Mesodermal cell (in vitro differentiated cells): Measurements from ENCODE around the gene CLEC4C.

Source experiments
- H3K27ac ChIP-seq: 2 replicates; pipeline ENCODE4 v1.7.0; 2013; ENCODE audit warnings: mild to moderate bottlenecking, low read depth, low read length, moderate library complexity; ENCODE audit not compliant: severe bottlenecking
- H3K36me3 ChIP-seq: 2 replicates; pipeline ENCODE4 v1.7.1; 2013; ENCODE audit warnings: mild to moderate bottlenecking, low read length, moderate library complexity; ENCODE audit not compliant: control insufficient read depth, insufficient read depth
- H3K4me1 ChIP-seq: one replicate; pipeline ENCODE4 v1.7.1; 2013; ENCODE audit warnings: mild to moderate bottlenecking, low read length; ENCODE audit not compliant: insufficient read depth, control insufficient read depth, poor library complexity, severe bottlenecking
- H3K4me3 ChIP-seq: 2 replicates; pipeline ENCODE4 v1.7.0; 2013; ENCODE audit warnings: low read length, control low read depth, mild to moderate bottlenecking; ENCODE audit not compliant: insufficient read depth, poor library complexity, severe bottlenecking; ENCODE audit errors: extremely low read depth
- H3K9me3 ChIP-seq: 2 replicates; pipeline ENCODE4 v1.7.1; 2013; ENCODE audit warnings: mild to moderate bottlenecking, low read length, moderate library complexity; ENCODE audit not compliant: control insufficient read depth
- WGBS, 2 experiments: methylation state at CpG; one replicate each; pipeline ENCODE4 v1.1.5; 2013; ENCODE audit warnings: missing lambda C conversion rate in 2 of 2; ENCODE audit not compliant: insufficient coverage in 2 of 2; 5-methylcytosine and 5-hydroxymethylcytosine counted together

The CLEC4C gene

DNA sequence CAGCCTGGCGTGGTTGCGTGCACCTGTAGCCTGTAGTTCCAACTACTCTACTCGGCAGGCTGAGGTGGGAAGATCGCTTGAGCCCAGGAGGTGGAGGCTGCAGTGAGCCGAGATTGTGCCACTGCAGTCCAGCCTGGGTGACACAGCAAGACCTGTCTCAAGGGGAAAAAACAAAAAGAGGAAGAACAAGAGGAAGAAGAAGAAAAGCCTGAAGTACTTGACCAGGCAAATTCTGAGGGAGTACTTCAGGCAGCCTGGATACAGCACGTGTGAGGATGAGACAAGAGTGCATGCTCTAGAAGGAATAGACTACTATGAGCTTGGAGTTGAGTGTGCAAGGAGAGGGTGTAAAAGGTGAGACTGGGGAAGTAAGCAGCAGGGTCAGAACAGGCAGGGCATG, 53.4 kb downstream of the CLEC4C start:
- H3K27ac ChIP-seq, result no peak overlapping the region
- WGBS, 2 experiments, result 72 to 87% methylated on average over 3 to 6 of the region's 6 CpGs
- H3K9me3 ChIP-seq, result no peaks in the 10 kb centered on the region
- no peaks in the 10 kb centered on the region for H3K4me1 ChIP-seq
- no peaks in the 10 kb centered on the region for H3K36me3 ChIP-seq
- H3K4me3 ChIP-seq, result no peak overlapping the region

DNA sequence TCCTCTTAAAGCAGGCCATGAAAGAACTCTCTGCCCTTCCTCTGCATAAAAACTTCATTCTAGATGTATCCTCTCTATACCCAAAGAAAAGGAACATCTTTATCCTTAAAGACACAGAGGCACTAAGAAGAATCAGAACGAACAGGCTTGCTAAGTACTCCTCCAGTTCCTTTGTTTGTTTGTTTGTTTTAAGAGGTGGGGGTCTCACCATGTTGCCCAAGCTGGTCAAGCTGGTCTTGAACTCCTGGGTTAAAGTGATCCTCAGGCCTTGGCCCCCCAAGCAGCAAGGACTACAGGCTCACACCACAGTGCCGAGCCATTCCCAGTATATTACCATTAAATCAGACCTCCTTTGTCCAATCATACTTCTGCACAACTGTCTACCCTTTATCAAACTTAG, 65.6 kb downstream of the CLEC4C start:
- no peaks in the 10 kb centered on the region for H3K9me3 ChIP-seq
- no peak overlapping the region for H3K4me3 ChIP-seq
- H3K4me1 ChIP-seq, result no peaks in the 10 kb centered on the region
- 91 to 100% methylated on average over 1 of the region's 2 CpGs for WGBS, 2 experiments
- no peak overlapping the region for H3K27ac ChIP-seq
- no peaks in the 10 kb centered on the region for H3K36me3 ChIP-seq
